GM06990 (cell line): ENCODE measurements around the gene FITM1.

ENCODE experiments used
- DNase-seq: peaks from one replicate; pipeline ENCODE4 v3.0.0-alpha.2; 2011; ENCODE audit not compliant: insufficient read length; ENCODE audit errors: extremely low read depth
- H3K27me3 ChIP-seq: replicated peaks from 2 replicates; pipeline ENCODE4 v1.6.0; 2011; ENCODE audit warnings: low read length; ENCODE audit not compliant: control insufficient read depth, insufficient read depth
- H3K36me3 ChIP-seq: 2 replicates; pipeline ENCODE4 v1.5.1; 2011; ENCODE audit warnings: low read length; ENCODE audit not compliant: control insufficient read depth, insufficient read depth
- H3K4me3 ChIP-seq: replicated peaks from 2 replicates; pipeline ENCODE4 v1.5.1; 2011; ENCODE audit warnings: low read depth, mild to moderate bottlenecking, control low read depth, low read length
- CTCF ChIP-seq: IDR thresholded peaks from 2 replicates; pipeline ENCODE4 v1.5.1; 2011; ENCODE audit warnings: low read length, control low read depth, mild to moderate bottlenecking, inconsistent platforms; ENCODE audit not compliant: insufficient read depth, poor library complexity, severe bottlenecking

The FITM1 gene

GRCh38 chr14:24171422-24172260 lies 41.2 kb downstream of the FITM1 start, which contains the start of gene REC8:
REC8 (plus strand) TSS chr14:24172080; CDS start chr14:24172553, 473 bp downstream.
- Histone ChIP-seq H3K36me3 (peaks cover 22% of the 10 kb centered on the region), H3K27me3 (no peaks in the 10 kb centered on the region), H3K4me3 (peak within 1 kb of the TSS; percentile 68)
- TF ChIP-seq CTCF, result no peak
- peak; percentile 95 for DNase-seq

GRCh38 chr14:24172261-24172860 lies 41.9 kb downstream of the FITM1 start:
- DNase-seq, result no peak
- H3K36me3 ChIP-seq, result peaks cover 24% of the 10 kb centered on the region
- peak overlapping the region; percentile 68 for H3K4me3 ChIP-seq
- TF ChIP-seq CTCF, result no peak
- no peaks in the 10 kb centered on the region for H3K27me3 ChIP-seq

- H3K4me3 ChIP-seq, result peak overlapping the region; percentile 68
- no peak for TF ChIP-seq CTCF
- H3K27me3 ChIP-seq, result no peaks in the 10 kb centered on the region
Observed at GRCh38 chr14:24172871-24173281, 42.4 kb downstream of the FITM1 start.

GRCh38 chr14:24176599-24176998 lies 46.1 kb downstream of the FITM1 start:
- no peak for TF ChIP-seq CTCF
- Histone ChIP-seq H3K4me3 (no peak overlapping the region), H3K36me3 (peaks cover 45% of the 10 kb centered on the region), H3K27me3 (no peaks in the 10 kb centered on the region)
- DNase-seq, result no peak

More at GRCh38 chr14:24172871-24173281, 42.4 kb downstream of the FITM1 start:
- peaks cover 23% of the 10 kb centered on the region for H3K36me3 ChIP-seq
- DNase-seq, result no peak

- no peak overlapping the region for H3K4me3 ChIP-seq
- no peak for DNase-seq
- TF ChIP-seq CTCF, result no peak
- peaks cover 48% of the 10 kb centered on the region for H3K36me3 ChIP-seq
- H3K27me3 ChIP-seq, result no peaks in the 10 kb centered on the region
Observed at GRCh38 chr14:24177041-24177825, 46.8 kb downstream of the FITM1 start.
